Karpas-422 (cell line): ENCODE results near the gene EIF2A. TPM values are rescaled to one million over a fixed set of nuclear protein-coding genes. Genes with fewer than 3 reads are reported as not detected.

ENCODE experiments used
- DNase-seq: peaks from one replicate; pipeline ENCODE4 v3.0.0-alpha.2; 2015
- H2AFZ ChIP-seq: fragments of 200-600 bp; sonication (generic); 2 replicates; pipeline ENCODE4 v1.6.1; 2014; ENCODE audit warnings: antibody characterized with exemption, low read length, mixed read lengths
- H3K27ac ChIP-seq: fragments of 200-600 bp; sonication (generic); 2 replicates; pipeline ENCODE4 v1.5.1; 2014; ENCODE audit warnings: mild to moderate bottlenecking, low read length, moderate library complexity
- H3K27me3 ChIP-seq: fragments of 200-600 bp; sonication (generic); 2 replicates; pipeline ENCODE4 v1.6.1; 2014; ENCODE audit warnings: low read length, mixed read lengths
- H3K36me3 ChIP-seq: fragments of 200-600 bp; sonication (generic); 2 replicates; pipeline ENCODE4 v1.6.1; 2014; ENCODE audit warnings: low read length, mixed read lengths; ENCODE audit not compliant: insufficient read depth
- H3K4me1 ChIP-seq: fragments of 200-600 bp; sonication (generic); 2 replicates; pipeline ENCODE4 v1.6.1; 2014; ENCODE audit warnings: mild to moderate bottlenecking, low read length, mixed read lengths
- H3K4me2 ChIP-seq: fragments of 200-600 bp; sonication (generic); 2 replicates; pipeline ENCODE4 v1.6.1; 2014; ENCODE audit warnings: low read length, low read depth, mild to moderate bottlenecking; ENCODE audit not compliant: poor library complexity, severe bottlenecking
- H3K4me3 ChIP-seq: fragments of 200-600 bp; sonication (generic); 2 replicates; pipeline ENCODE4 v1.5.1; 2014; ENCODE audit warnings: mild to moderate bottlenecking, antibody characterized with exemption, low read length, mixed read lengths
- H3K79me2 ChIP-seq: fragments of 200-600 bp; sonication (generic); 2 replicates; pipeline ENCODE4 v1.6.1; 2014; ENCODE audit warnings: mild to moderate bottlenecking, low read length, mixed read lengths
- H3K9ac ChIP-seq: fragments of 200-600 bp; sonication (generic); 2 replicates; pipeline ENCODE4 v1.6.0; 2014; ENCODE audit warnings: low read length
- H3K9me2 ChIP-seq: fragments of 200-600 bp; sonication (generic), shearing (Covaris generic); replicated peaks from 2 replicates; pipeline ENCODE4 v1.6.0; 2014; ENCODE audit warnings: mild to moderate bottlenecking, low read length, moderate library complexity; ENCODE audit not compliant: insufficient read depth
- H3K9me3 ChIP-seq: fragments of 300-700, 200-600 bp; sonication (generic); 2 replicates; pipeline ENCODE4 v1.6.1; 2014; ENCODE audit warnings: low read length, mixed read lengths
- H4K20me1 ChIP-seq: fragments of 200-600 bp; sonication (generic); 2 replicates; pipeline ENCODE4 v1.6.1; 2014; ENCODE audit warnings: mild to moderate bottlenecking, antibody characterized with exemption, low read length, low read depth; ENCODE audit not compliant: insufficient read depth
- total RNA-seq: library from RNA; depleted of rRNA; stranded (reverse); fragments of >200 nt; shearing (Covaris generic); gene quantifications from 2 replicates; pipeline ENCODE4 v1.2.3, GENCODE V29; 2014; ENCODE audit warnings: low replicate concordance

Gene EIF2A
- total RNA-seq, 1 experiment from 2014 or later = 161 TPM

DNA sequence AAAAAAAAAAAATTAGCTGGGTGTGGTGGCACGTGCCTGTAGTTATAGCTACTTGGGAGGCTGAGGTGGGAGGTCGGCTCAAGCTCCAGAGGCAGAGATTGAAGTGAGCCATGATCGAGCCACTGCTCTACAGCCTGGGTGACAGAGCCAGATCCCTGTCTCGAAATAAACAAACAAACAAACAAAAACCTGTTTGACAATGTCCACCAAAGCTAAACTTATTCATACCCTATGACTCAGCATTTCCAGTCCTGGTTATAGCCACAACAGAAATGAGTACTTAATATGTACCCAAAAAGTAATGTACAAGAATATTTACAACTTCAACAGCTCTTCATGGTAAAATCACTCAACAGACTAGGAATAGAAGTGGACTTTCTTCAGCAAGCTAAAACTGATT, 31.4 kb upstream of the EIF2A start:
- DNase-seq = no peak
- Histone ChIP-seq H3K27ac (no peak overlapping the region), H3K79me2 (no peaks in the 10 kb centered on the region), H3K9me3 (no peaks in the 10 kb centered on the region), H3K36me3 (no peaks in the 10 kb centered on the region), H3K4me2 (no peak overlapping the region), H4K20me1 (no peaks in the 10 kb centered on the region), H3K4me1 (no peaks in the 10 kb centered on the region), H3K9ac (no peak overlapping the region), H3K9me2 (no peaks in the 10 kb centered on the region), H3K27me3 (no peaks in the 10 kb centered on the region), H2AFZ (no peak overlapping the region), H3K4me3 (no peak overlapping the region)

DNA sequence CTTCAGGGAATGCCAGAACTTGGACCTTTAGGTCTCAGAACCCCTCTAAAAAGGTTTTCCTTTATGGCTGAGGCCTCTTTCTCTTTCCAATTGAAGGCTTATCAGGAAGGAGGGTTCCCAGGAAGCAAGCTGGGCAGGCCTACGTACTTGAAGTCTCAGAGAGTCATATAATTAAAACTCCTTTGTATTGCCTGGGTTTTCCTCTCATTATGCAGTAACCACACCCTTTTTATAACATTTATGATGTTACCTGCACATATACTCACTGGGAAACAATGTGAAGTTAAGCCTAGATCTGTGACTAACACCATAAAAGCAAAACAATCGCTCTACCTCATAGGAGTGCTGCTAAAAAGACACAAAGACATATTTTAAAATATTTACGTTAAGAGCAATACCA, 27.6 kb upstream of the EIF2A start:
- H2AFZ ChIP-seq = no peak overlapping the region
- no peaks in the 10 kb centered on the region for H3K4me1 ChIP-seq
- H3K27me3 ChIP-seq = no peaks in the 10 kb centered on the region
- no peaks in the 10 kb centered on the region for H3K9me3 ChIP-seq
- no peaks in the 10 kb centered on the region for H3K36me3 ChIP-seq
- H3K4me2 ChIP-seq = no peak overlapping the region
- H3K9ac ChIP-seq = no peak overlapping the region
- no peak overlapping the region for H3K27ac ChIP-seq
- no peak for DNase-seq
- H3K9me2 ChIP-seq = no peaks in the 10 kb centered on the region
- H3K4me3 ChIP-seq = no peak overlapping the region
- no peaks in the 10 kb centered on the region for H4K20me1 ChIP-seq
- H3K79me2 ChIP-seq = no peaks in the 10 kb centered on the region

DNA sequence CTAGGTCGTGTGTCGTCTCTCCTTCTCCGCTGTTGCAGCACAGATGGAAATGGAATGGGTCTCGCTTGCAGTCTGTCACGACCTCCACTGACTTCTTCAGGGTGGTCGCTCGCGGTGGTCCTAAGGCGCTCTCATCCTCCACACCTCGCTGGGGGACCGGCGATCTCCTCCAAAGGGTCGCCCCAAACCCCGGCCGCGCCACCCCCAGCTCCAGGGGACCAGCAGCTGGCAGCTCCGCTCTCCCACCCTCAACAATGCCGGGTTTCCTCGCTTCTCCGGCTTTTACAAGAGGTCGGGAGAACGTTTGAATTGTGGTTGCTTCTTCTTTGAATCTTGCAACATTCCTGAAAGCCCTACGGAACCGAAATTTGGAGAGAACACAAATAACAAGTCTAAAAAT, 26.2 kb upstream of the EIF2A start:
- no peak for DNase-seq
- H3K9me2 ChIP-seq = no peaks in the 10 kb centered on the region
- H3K9me3 ChIP-seq = no peaks in the 10 kb centered on the region
- no peak overlapping the region for H3K9ac ChIP-seq
- no peaks in the 10 kb centered on the region for H3K36me3 ChIP-seq
- H3K4me3 ChIP-seq = no peak overlapping the region
- no peaks in the 10 kb centered on the region for H4K20me1 ChIP-seq
- no peak overlapping the region for H3K4me2 ChIP-seq
- H3K79me2 ChIP-seq = no peaks in the 10 kb centered on the region
- no peak overlapping the region for H3K27ac ChIP-seq
- no peaks in the 10 kb centered on the region for H3K4me1 ChIP-seq
- no peaks in the 10 kb centered on the region for H3K27me3 ChIP-seq
- no peak overlapping the region for H2AFZ ChIP-seq

DNA sequence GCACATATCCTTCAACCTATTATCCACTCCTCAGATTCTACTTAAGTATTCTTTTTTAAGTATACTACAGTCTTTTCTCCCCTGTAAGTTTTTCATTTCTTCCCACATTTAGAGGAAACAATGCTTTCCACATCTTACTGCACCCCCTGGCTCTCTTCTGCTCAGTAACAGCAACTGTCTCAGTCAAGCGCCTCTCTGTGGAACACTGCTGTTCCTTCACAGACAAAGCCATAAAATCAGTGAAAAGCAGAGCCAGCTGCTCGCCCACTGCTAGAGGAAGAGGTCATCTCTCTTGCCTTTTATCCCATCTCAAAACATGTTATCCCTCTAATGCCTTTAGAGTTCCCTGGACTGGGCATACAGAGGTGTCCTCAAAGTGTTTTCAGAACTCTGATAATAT, 25.1 kb upstream of the EIF2A start:
- Histone ChIP-seq H3K4me2 (no peak overlapping the region), H3K4me1 (no peaks in the 10 kb centered on the region), H4K20me1 (no peaks in the 10 kb centered on the region), H3K9me3 (no peaks in the 10 kb centered on the region), H3K27me3 (no peaks in the 10 kb centered on the region), H3K79me2 (no peaks in the 10 kb centered on the region), H3K9me2 (no peaks in the 10 kb centered on the region), H3K4me3 (no peak overlapping the region), H2AFZ (no peak overlapping the region), H3K9ac (no peak overlapping the region), H3K27ac (no peak overlapping the region), H3K36me3 (no peaks in the 10 kb centered on the region)
- no peak for DNase-seq

DNA sequence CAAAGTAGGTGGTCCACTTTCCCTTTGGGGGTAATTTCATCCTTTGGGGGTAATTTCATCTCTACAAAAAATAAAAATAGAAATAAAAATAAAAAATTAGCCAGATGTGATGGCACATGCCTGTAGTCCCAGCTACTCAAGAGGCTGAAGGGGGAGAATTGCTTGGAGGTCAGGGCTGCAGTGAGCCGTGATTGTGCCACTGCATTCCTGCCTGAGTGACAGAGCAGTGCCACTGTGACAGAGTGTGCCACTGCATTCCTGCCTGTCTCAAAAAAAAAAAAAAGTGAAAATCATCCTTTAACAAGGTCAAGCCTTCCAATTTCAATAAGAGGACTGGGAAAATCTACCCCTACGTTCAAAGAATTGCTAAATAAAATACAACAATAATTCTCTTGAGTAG, 23.0 kb upstream of the EIF2A start:
- no peak overlapping the region for H3K4me3 ChIP-seq
- no peaks in the 10 kb centered on the region for H3K4me1 ChIP-seq
- no peak overlapping the region for H3K27ac ChIP-seq
- H4K20me1 ChIP-seq = no peaks in the 10 kb centered on the region
- H3K36me3 ChIP-seq = no peaks in the 10 kb centered on the region
- H3K4me2 ChIP-seq = no peak overlapping the region
- H3K79me2 ChIP-seq = no peaks in the 10 kb centered on the region
- H2AFZ ChIP-seq = no peak overlapping the region
- H3K9ac ChIP-seq = no peak overlapping the region
- no peaks in the 10 kb centered on the region for H3K9me2 ChIP-seq
- DNase-seq = no peak
- H3K9me3 ChIP-seq = no peaks in the 10 kb centered on the region
- H3K27me3 ChIP-seq = no peaks in the 10 kb centered on the region

DNA sequence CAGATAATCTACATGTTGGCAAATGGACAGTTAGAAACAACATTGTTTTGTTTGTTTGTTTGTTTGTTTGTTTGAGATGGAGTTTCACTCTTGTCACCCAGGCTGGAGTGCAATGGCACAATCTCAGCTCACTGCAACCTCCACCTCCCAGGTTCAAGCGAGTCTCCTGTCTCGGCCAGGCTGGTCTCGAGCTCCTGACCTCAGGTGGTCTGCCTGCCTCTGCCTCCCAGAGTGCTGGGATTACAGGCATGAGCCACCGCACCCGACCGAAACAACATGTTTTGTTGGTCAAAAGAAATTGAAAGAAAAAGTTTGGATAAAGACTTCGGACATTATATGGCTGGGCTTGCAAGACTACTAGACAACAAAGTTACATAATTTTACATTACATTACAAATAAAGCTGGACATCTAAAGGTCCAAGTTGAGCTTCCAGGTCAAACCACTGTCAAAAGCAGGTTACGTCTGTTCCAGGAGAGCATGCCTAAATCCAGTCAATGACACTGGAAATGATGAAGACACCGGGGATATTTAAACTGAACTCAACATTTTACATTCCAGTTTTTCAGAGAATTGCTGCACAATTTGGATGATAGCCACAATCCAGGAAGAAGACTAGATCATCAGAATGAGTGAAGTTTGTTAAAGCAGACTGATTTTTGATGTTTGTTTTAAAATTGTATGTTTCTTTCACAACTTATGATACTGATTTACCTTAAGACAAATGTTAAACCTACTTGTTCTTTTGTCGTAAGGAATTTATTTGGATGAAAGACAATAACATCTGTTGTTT, 18.9 kb upstream of the EIF2A start:
- no peaks in the 10 kb centered on the region for H3K36me3 ChIP-seq
- no peaks in the 10 kb centered on the region for H3K79me2 ChIP-seq
- no peak overlapping the region for H3K4me3 ChIP-seq
- H4K20me1 ChIP-seq = no peaks in the 10 kb centered on the region
- H3K9me3 ChIP-seq = no peaks in the 10 kb centered on the region
- no peak overlapping the region for H3K4me2 ChIP-seq
- H3K9me2 ChIP-seq = no peaks in the 10 kb centered on the region
- no peaks in the 10 kb centered on the region for H3K27me3 ChIP-seq
- no peak for DNase-seq
- H3K27ac ChIP-seq = no peak overlapping the region
- H3K4me1 ChIP-seq = no peaks in the 10 kb centered on the region
- no peak overlapping the region for H3K9ac ChIP-seq
- H2AFZ ChIP-seq = no peak overlapping the region

DNA sequence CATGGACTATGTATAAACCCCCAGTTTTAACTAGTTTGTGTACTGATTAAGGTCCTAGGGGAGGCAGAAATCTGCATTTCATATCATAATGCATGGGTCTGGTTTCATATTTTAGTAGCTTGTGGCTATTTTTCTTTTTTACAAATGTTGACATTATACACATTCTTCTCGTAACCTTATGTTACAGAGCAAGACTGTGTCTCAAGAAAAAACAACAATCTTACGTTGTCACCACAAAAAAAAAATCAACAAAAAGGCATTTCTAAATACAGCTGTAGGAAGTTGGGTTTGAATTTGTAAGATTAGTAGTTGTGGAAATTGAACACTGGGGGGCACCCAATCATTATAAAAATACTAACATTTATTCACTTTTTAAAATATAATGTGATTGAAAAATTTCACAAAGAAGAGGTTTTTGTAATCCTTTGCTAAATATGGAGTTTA, 18.2 kb upstream of the EIF2A start:
- H3K27me3 ChIP-seq = no peaks in the 10 kb centered on the region
- no peaks in the 10 kb centered on the region for H3K9me3 ChIP-seq
- H3K36me3 ChIP-seq = no peaks in the 10 kb centered on the region
- H3K9me2 ChIP-seq = no peaks in the 10 kb centered on the region
- no peaks in the 10 kb centered on the region for H4K20me1 ChIP-seq
- no peak overlapping the region for H3K4me3 ChIP-seq
- DNase-seq = peak; percentile 72
- no peaks in the 10 kb centered on the region for H3K4me1 ChIP-seq
- no peak overlapping the region for H3K9ac ChIP-seq
- H3K79me2 ChIP-seq = no peaks in the 10 kb centered on the region
- no peak overlapping the region for H3K27ac ChIP-seq
- H2AFZ ChIP-seq = no peak overlapping the region
- no peak overlapping the region for H3K4me2 ChIP-seq

DNA sequence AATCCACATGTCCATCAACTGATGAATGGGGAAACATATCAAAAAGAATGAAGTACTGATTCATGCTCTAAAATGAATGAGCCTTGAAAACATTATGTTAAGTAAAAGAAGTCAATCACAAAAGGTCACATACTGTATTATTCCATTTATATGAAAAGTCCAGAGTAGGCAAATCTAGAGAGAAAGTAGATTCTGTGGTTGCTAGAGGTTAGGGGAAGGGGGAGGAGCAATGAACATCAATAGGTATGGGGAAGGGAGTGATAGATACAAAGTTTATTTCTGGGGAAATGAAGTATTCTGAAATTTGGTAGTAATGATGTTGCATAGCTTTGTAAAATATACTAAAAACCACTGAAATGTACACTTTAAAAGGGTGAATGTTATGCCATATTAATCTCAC, 14.8 kb upstream of the EIF2A start:
- no peaks in the 10 kb centered on the region for H3K27me3 ChIP-seq
- no peaks in the 10 kb centered on the region for H3K9me2 ChIP-seq
- no peak overlapping the region for H3K4me3 ChIP-seq
- H2AFZ ChIP-seq = no peak overlapping the region
- DNase-seq = no peak
- H3K27ac ChIP-seq = no peak overlapping the region
- no peaks in the 10 kb centered on the region for H4K20me1 ChIP-seq
- no peaks in the 10 kb centered on the region for H3K4me1 ChIP-seq
- H3K36me3 ChIP-seq = no peaks in the 10 kb centered on the region
- no peak overlapping the region for H3K4me2 ChIP-seq
- no peaks in the 10 kb centered on the region for H3K9me3 ChIP-seq
- no peak overlapping the region for H3K9ac ChIP-seq
- H3K79me2 ChIP-seq = no peaks in the 10 kb centered on the region
